Amygdala (tissue), 56 donors: ENCODE results near the gene LRPPRC.

Experiments used
- DNase-seq, 56 donors: peaks; one replicate each; lab custom pipeline; 2025; lab: John Stamatoyannopoulos, UW

LRPPRC gene

GRCh38 chr2:43984533-43984932, 11.3 kb downstream of the LRPPRC start:
- no peak for DNase-seq

GRCh38 chr2:43980902-43981301, 14.9 kb downstream of the LRPPRC start:
- no peak for DNase-seq

- DNase-seq: no peak
These were observed 18.0 kb downstream of the LRPPRC start for GRCh38 chr2:43977677-43978375.

- DNase-seq: no peak
These were observed 34.9 kb downstream of the LRPPRC start for GRCh38 chr2:43960921-43961320.

GRCh38 chr2:43958397-43959275, 37.2 kb downstream of the LRPPRC start:
- no peak for DNase-seq

GRCh38 chr2:43950383-43951008, 45.3 kb downstream of the LRPPRC start:
- peak in 2 of 56 donors; percentile 0 to 11 for DNase-seq

GRCh38 chr2:43948370-43948769, 47.4 kb downstream of the LRPPRC start:
- no peak for DNase-seq

GRCh38 chr2:43946685-43947084, 49.1 kb downstream of the LRPPRC start:
- DNase-seq: no peak

GRCh38 chr2:43945439-43945838, 50.4 kb downstream of the LRPPRC start:
- DNase-seq: no peak

GRCh38 chr2:43944915-43945314, 50.9 kb downstream of the LRPPRC start:
- no peak for DNase-seq

GRCh38 chr2:43943809-43944452, 51.9 kb downstream of the LRPPRC start:
- peak in 2 of 56 donors; percentile 6 to 13 for DNase-seq

- DNase-seq: no peak
These were observed 52.5 kb downstream of the LRPPRC start for GRCh38 chr2:43943323-43943722.

GRCh38 chr2:43942881-43943280, 52.9 kb downstream of the LRPPRC start:
- DNase-seq: no peak

GRCh38 chr2:43941966-43942365, 53.8 kb downstream of the LRPPRC start:
- DNase-seq: peak in 5 of 56 donors; percentile 5 to 27 (median 21)

GRCh38 chr2:43941359-43941758, 54.4 kb downstream of the LRPPRC start:
- DNase-seq: no peak

GRCh38 chr2:43939695-43940256, 56.0 kb downstream of the LRPPRC start:
- no peak for DNase-seq

- no peak for DNase-seq
These were observed 58.4 kb downstream of the LRPPRC start for GRCh38 chr2:43937269-43937820.

- no peak for DNase-seq
These were observed 61.2 kb downstream of the LRPPRC start for GRCh38 chr2:43934567-43934966.

GRCh38 chr2:43931293-43931692, 64.5 kb downstream of the LRPPRC start:
- no peak for DNase-seq

GRCh38 chr2:43927442-43927841, 68.3 kb downstream of the LRPPRC start:
- no peak for DNase-seq
